Stimulated activated effector memory CD8-positive, alpha-beta T cell treated with anti-CD3 and anti-CD28 coated beads, Interleukin-12 subunit alpha, Interleukin-12 subunit beta, amount 100 ng/mL, for 72 hours (primary cell): ENCODE results near the gene CAPZA2.
"Not testable (repeated sequence)": the region's sequence is repeated elsewhere in the genome, so short reads cannot be mapped to it uniquely, and the experiment has no call there.

ENCODE experiments used
- ATAC-seq: fragments of 150-1000 bp; cut with Tn5 transposase; 2 replicates; pipeline ENCODE4 v1.10.0; 2021
- DNase-seq, 2 donors: peaks; one replicate each; pipeline ENCODE4 v3.0.0; 2021 to 2022; ENCODE audit warnings: low spot score in 2 of 2
- H3K27ac Mint-ChIP-seq: one replicate; pipeline ENCODE4 v1.8.0; 2022; ENCODE audit warnings: mild to moderate bottlenecking, mixed read lengths
- H3K36me3 Mint-ChIP-seq: one replicate; pipeline ENCODE4 v1.8.0; 2022; ENCODE audit warnings: mild to moderate bottlenecking, mixed read lengths
- H3K4me1 Mint-ChIP-seq: one replicate; pipeline ENCODE4 v1.8.0; 2022; ENCODE audit warnings: mixed read lengths
- H3K4me3 Mint-ChIP-seq: one replicate; pipeline ENCODE4 v1.8.0; 2022; ENCODE audit warnings: mild to moderate bottlenecking, mixed read lengths
- H3K9me3 Mint-ChIP-seq: one replicate; pipeline ENCODE4 v1.8.0; 2022; ENCODE audit warnings: mixed read lengths

The CAPZA2 gene

DNA sequence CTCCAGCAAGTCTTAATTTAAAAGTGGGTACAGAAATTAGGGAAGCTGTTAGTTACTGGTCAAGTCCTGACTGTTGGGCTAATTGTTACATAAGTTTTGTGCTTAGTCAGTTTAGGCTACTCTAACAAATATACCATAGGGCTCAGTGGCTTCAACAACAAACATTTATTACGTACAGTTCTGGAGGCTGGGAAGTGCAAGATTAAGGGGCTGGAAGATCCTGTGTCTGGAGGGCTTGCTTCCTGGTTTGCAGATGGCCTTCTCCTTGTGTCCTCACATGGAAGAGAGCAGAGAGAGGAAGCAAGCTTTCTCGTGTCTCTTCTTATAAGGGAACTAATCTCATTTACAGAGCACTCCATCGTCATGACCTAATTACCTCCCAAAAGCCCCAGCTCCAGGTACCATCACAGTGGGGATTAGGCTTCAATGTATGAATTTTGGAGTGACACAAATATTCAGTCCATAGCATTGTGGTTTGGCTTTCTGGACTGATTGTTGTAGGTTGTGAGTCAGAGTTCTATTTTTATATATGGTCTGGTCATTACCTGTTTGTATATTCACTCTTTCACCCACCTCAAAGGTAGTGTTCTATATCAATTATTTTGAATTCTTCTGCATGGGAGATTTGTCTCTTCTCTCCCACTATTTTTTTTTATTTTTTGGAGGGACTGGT, 108.0 kb downstream of the CAPZA2 start:
- Mint-ChIP-seq H3K4me1 (peaks cover 22% of the 10 kb centered on the region), H3K4me3 (no peak overlapping the region), H3K9me3 (no peaks in the 10 kb centered on the region), H3K36me3 (no peaks in the 10 kb centered on the region), H3K27ac (no peak overlapping the region)
- DNase-seq (no peak), ATAC-seq (peak; percentile 49)

DNA sequence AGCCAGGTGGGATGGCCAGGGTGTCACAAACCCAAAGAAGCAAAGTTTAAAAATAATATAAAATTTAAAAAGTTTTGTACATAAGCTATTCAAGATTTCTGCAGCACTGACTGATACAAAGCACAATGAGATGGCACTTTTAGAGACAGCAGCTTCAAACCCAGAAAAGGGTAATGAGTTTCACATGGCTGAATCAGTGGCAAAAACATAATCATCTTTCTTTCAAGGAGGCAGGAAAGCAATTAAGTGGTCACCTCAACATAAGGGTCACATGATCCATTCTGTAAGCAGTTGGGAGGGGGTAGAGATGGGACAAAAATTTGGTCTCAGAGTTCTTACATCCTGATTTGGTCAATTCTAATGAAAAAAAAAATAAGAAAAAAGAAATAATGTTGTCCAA, 108.8 kb downstream of the CAPZA2 start:
- not testable (repeated sequence) for H3K36me3 Mint-ChIP-seq, H3K4me3 Mint-ChIP-seq, DNase-seq, H3K9me3 Mint-ChIP-seq, H3K27ac Mint-ChIP-seq
- peaks cover 22% of the 10 kb centered on the region for H3K4me1 Mint-ChIP-seq
- peak; percentile 49 for ATAC-seq
